ENCODE results near the gene RBM6. TPM values are rescaled to one million over a fixed set of nuclear protein-coding genes. Genes with fewer than 3 reads are reported as not detected.

RBM6 gene
- total RNA-seq, 3 donors from 2014 or later = 92.2 to 158 (median 154) TPM

- Histone ChIP-seq H3K27ac (no peak overlapping the region), H3K4me3 (no peak overlapping the region), H3K9me3 (no peaks in the 10 kb centered on the region), H3K27me3 (no peaks in the 10 kb centered on the region), H3K4me1 (peaks cover 0 to 6% of the 10 kb centered on the region in 2 donors), H3K36me3 (no peaks in the 10 kb centered on the region)
- no peak for DNase-seq (ENCODE audit: low spot score in 2 of 2)
- intact Hi-C loops (cut with DNase I; ENCODE audit: low total_unique reads) = no loop called here
- TF ChIP-seq CTCF (IDR thresholded peaks at IDR 0.05) (no peak), POLR2A (IDR thresholded peaks at IDR 0.05) (no peak), POLR2AphosphoS5 (IDR thresholded peaks at IDR 0.05) (no peak)
These were observed 15.3 kb upstream of the RBM6 start for GRCh38 chr3:49924683-49925082.

- intact Hi-C loops (cut with DNase I; ENCODE audit: low total_unique reads) = no loop called here
- no peak for DNase-seq (ENCODE audit: low spot score in 2 of 2)
- H3K27ac ChIP-seq = no peak overlapping the region
- no peak for TF ChIP-seq POLR2A (IDR thresholded peaks at IDR 0.05)
- TF ChIP-seq CTCF (IDR thresholded peaks at IDR 0.05) = no peak
- no peak for TF ChIP-seq POLR2AphosphoS5 (IDR thresholded peaks at IDR 0.05)
- no peaks in the 10 kb centered on the region for H3K36me3 ChIP-seq
- peaks cover 0 to 6% of the 10 kb centered on the region in 2 donors for H3K4me1 ChIP-seq
- no peaks in the 10 kb centered on the region for H3K9me3 ChIP-seq
- H3K4me3 ChIP-seq = no peak overlapping the region
- H3K27me3 ChIP-seq = no peaks in the 10 kb centered on the region
These were observed 14.5 kb upstream of the RBM6 start for GRCh38 chr3:49925485-49925884.

- H3K4me3 ChIP-seq = no peak overlapping the region
- peaks cover 0 to 6% of the 10 kb centered on the region in 2 donors for H3K4me1 ChIP-seq
- H3K27ac ChIP-seq = no peak overlapping the region
- no peaks in the 10 kb centered on the region for H3K9me3 ChIP-seq
- no peaks in the 10 kb centered on the region for H3K36me3 ChIP-seq
- no peak for DNase-seq (ENCODE audit: low spot score in 2 of 2)
- no peak for TF ChIP-seq POLR2AphosphoS5 (IDR thresholded peaks at IDR 0.05)
- no peak for TF ChIP-seq CTCF (IDR thresholded peaks at IDR 0.05)
- H3K27me3 ChIP-seq = no peaks in the 10 kb centered on the region
- intact Hi-C loops (cut with DNase I; ENCODE audit: low total_unique reads) = no loop called here
These were observed 13.7 kb upstream of the RBM6 start for GRCh38 chr3:49926117-49926728.

- Histone ChIP-seq H3K4me1 (peaks cover 0 to 6% of the 10 kb centered on the region in 2 donors), H3K9me3 (no peaks in the 10 kb centered on the region), H3K27me3 (no peaks in the 10 kb centered on the region), H3K27ac (no peak overlapping the region), H3K4me3 (no peak overlapping the region), H3K36me3 (no peaks in the 10 kb centered on the region)
- DNase-seq (ENCODE audit: low spot score in 2 of 2) = no peak
- intact Hi-C loops (cut with DNase I; ENCODE audit: low total_unique reads) = no loop called here
- no peak for TF ChIP-seq POLR2A (IDR thresholded peaks at IDR 0.05)
- TF ChIP-seq CTCF (IDR thresholded peaks at IDR 0.05) = no peak
- no peak for TF ChIP-seq POLR2AphosphoS5 (IDR thresholded peaks at IDR 0.05)
These were observed 12.2 kb upstream of the RBM6 start for GRCh38 chr3:49927798-49928197.

- no peak for TF ChIP-seq POLR2A (IDR thresholded peaks at IDR 0.05)
- no peak for TF ChIP-seq CTCF (IDR thresholded peaks at IDR 0.05)
- no peak for TF ChIP-seq POLR2AphosphoS5 (IDR thresholded peaks at IDR 0.05)
- no peak for DNase-seq (ENCODE audit: low spot score in 2 of 2)
- peaks cover 0 to 6% of the 10 kb centered on the region in 2 donors for H3K4me1 ChIP-seq
- H3K27ac ChIP-seq = no peak overlapping the region
- intact Hi-C loops (cut with DNase I; ENCODE audit: low total_unique reads) = no loop called here
- no peaks in the 10 kb centered on the region for H3K36me3 ChIP-seq
- no peaks in the 10 kb centered on the region for H3K27me3 ChIP-seq
- H3K9me3 ChIP-seq = no peaks in the 10 kb centered on the region
- peak overlapping the region in 2 of 3 donors; percentile 72 to 86 for H3K4me3 ChIP-seq
These were observed 11.4 kb upstream of the RBM6 start for GRCh38 chr3:49928481-49929017.
